ENCODE measurements around the gene ZC3H18.

ZC3H18 gene

GRCh38 chr16:88540346-88540977, 29.7 kb upstream of the ZC3H18 start:
- Histone ChIP-seq H3K27ac (no peak overlapping the region), H3K9me3 (peaks cover 5 to 23% (median 12%) of the 10 kb centered on the region in 3 donors), H3K36me3 (no peaks in the 10 kb centered on the region), H3K4me3 (no peak overlapping the region), H3K4me1 (peaks cover 0 to 4% (median 3%) of the 10 kb centered on the region in 4 donors), H3K27me3 (peaks cover 0 to 50% of the 10 kb centered on the region in 2 donors)
- no peak for DNase-seq
- TF ChIP-seq CTCF (IDR thresholded peaks at IDR 0.05) = no peak
- intact Hi-C loops (cut with DNase I; ENCODE audit: low total_unique reads) = no loop called here

GRCh38 chr16:88541831-88542616, 28.2 kb upstream of the ZC3H18 start:
- Histone ChIP-seq H3K4me3 (no peak overlapping the region), H3K9me3 (peaks cover 5 to 23% (median 12%) of the 10 kb centered on the region in 3 donors), H3K36me3 (no peaks in the 10 kb centered on the region), H3K4me1 (no peaks in the 10 kb centered on the region), H3K27me3 (peaks cover 0 to 60% of the 10 kb centered on the region in 2 donors), H3K27ac (no peak overlapping the region)
- intact Hi-C loops (cut with DNase I; ENCODE audit: low total_unique reads) = no loop called here
- no peak for DNase-seq
- TF ChIP-seq CTCF (IDR thresholded peaks at IDR 0.05) = no peak

- TF ChIP-seq CTCF (IDR thresholded peaks at IDR 0.05) = no peak
- Histone ChIP-seq H3K4me1 (no peaks in the 10 kb centered on the region), H3K27me3 (peaks cover 0 to 53% of the 10 kb centered on the region in 2 donors), H3K4me3 (no peak overlapping the region), H3K36me3 (no peaks in the 10 kb centered on the region), H3K27ac (no peak overlapping the region), H3K9me3 (peaks cover 5 to 23% (median 12%) of the 10 kb centered on the region in 3 donors)
- intact Hi-C loops (cut with DNase I; ENCODE audit: low total_unique reads) = no loop called here
- DNase-seq = no peak
Measured at GRCh38 chr16:88543230-88543813, 26.9 kb upstream of the ZC3H18 start.

- Histone ChIP-seq H3K4me3 (no peak overlapping the region), H3K36me3 (no peaks in the 10 kb centered on the region), H3K4me1 (no peaks in the 10 kb centered on the region), H3K27me3 (peaks cover 0 to 40% of the 10 kb centered on the region in 2 donors), H3K27ac (no peak overlapping the region), H3K9me3 (peaks cover 5 to 23% (median 12%) of the 10 kb centered on the region in 3 donors)
- TF ChIP-seq CTCF (IDR thresholded peaks at IDR 0.05) = no peak
- no peak for DNase-seq
- intact Hi-C loops (cut with DNase I; ENCODE audit: low total_unique reads) = no loop called here
Measured at GRCh38 chr16:88545781-88546180, 24.4 kb upstream of the ZC3H18 start.

- H3K4me1 ChIP-seq = no peaks in the 10 kb centered on the region
- TF ChIP-seq CTCF (IDR thresholded peaks at IDR 0.05) = no peak
- no peak overlapping the region for H3K27ac ChIP-seq
- H3K27me3 ChIP-seq = peaks cover 0 to 56% of the 10 kb centered on the region in 2 donors
- intact Hi-C loops (cut with DNase I; ENCODE audit: low total_unique reads) = no loop called here
- H3K4me3 ChIP-seq = no peak overlapping the region
- no peaks in the 10 kb centered on the region for H3K36me3 ChIP-seq
- no peak for DNase-seq
- peaks cover 0 to 12% (median 7%) of the 10 kb centered on the region in 3 donors for H3K9me3 ChIP-seq
Measured at GRCh38 chr16:88548131-88548874, 21.9 kb upstream of the ZC3H18 start.
